Coronary artery (tissue), 2 donors: ENCODE results near the gene PLB1.

Experiments
- DNase-seq: peaks from one replicate; pipeline ENCODE4 v3.0.0-alpha.2; 2017; ENCODE audit warnings: low spot score
- H3K27ac ChIP-seq, 2 donors: fragments of 200-600 bp; sonication (generic); one replicate each; pipeline ENCODE4 v1.5.1; 2016 to 2019
- H3K4me3 ChIP-seq: fragments of 200-600 bp; sonication (generic); 2 replicates; pipeline ENCODE4 v1.5.1; 2016; ENCODE audit warnings: mild to moderate bottlenecking, moderate library complexity
- CTCF ChIP-seq: fragments of 200-600 bp; sonication (generic); IDR thresholded peaks from one replicate; pipeline ENCODE4 v1.5.1; 2019; ENCODE audit warnings: antibody characterized with exemption

PLB1 gene

GRCh38 chr2:28475088-28475595 lies 20.7 kb upstream of the PLB1 start:
- DNase-seq = no peak
- no peak overlapping the region for H3K4me3 ChIP-seq
- no peak for TF ChIP-seq CTCF
- H3K27ac ChIP-seq = no peak overlapping the region

GRCh38 chr2:28477087-28477486 lies 18.8 kb upstream of the PLB1 start:
- peak; percentile 21 for DNase-seq
- Histone ChIP-seq H3K27ac (no peak overlapping the region), H3K4me3 (no peak overlapping the region)
- no peak for TF ChIP-seq CTCF

GRCh38 chr2:28477645-28478044 lies 18.2 kb upstream of the PLB1 start:
- TF ChIP-seq CTCF = no peak
- no peak for DNase-seq
- Histone ChIP-seq H3K4me3 (no peak overlapping the region), H3K27ac (no peak overlapping the region)

- Histone ChIP-seq H3K27ac (no peak overlapping the region), H3K4me3 (no peak overlapping the region)
- TF ChIP-seq CTCF = no peak
- no peak for DNase-seq
Measured at GRCh38 chr2:28480403-28481049, 15.3 kb upstream of the PLB1 start.

GRCh38 chr2:28481905-28482304 lies 14.0 kb upstream of the PLB1 start:
- DNase-seq = no peak
- no peak overlapping the region for H3K4me3 ChIP-seq
- TF ChIP-seq CTCF = no peak
- no peak overlapping the region for H3K27ac ChIP-seq

- no peak for DNase-seq
- Histone ChIP-seq H3K4me3 (no peak overlapping the region), H3K27ac (no peak overlapping the region)
- no peak for TF ChIP-seq CTCF
Measured at GRCh38 chr2:28484835-28485234, 11.0 kb upstream of the PLB1 start.

- no peak for TF ChIP-seq CTCF
- Histone ChIP-seq H3K4me3 (no peak overlapping the region), H3K27ac (no peak overlapping the region)
- no peak for DNase-seq
Measured at GRCh38 chr2:28486526-28486925, 9.3 kb upstream of the PLB1 start.
